Measurements from ENCODE around the gene SPA17. TPM values are rescaled to one million over a fixed set of nuclear protein-coding genes. Genes with fewer than 3 reads are reported as not detected.

SPA17 gene
- total RNA-seq, 1 donor from 2014 or later: 5.1 TPM

- no peak for DNase-seq
These were observed 9.8 kb upstream of the SPA17 start for GRCh38 chr11:124663861-124664260.

GRCh38 chr11:124667601-124668000 lies 6.1 kb upstream of the SPA17 start:
- no peak for DNase-seq

- DNase-seq: no peak
These were observed 4.5 kb upstream of the SPA17 start for GRCh38 chr11:124669193-124669592.

DNA sequence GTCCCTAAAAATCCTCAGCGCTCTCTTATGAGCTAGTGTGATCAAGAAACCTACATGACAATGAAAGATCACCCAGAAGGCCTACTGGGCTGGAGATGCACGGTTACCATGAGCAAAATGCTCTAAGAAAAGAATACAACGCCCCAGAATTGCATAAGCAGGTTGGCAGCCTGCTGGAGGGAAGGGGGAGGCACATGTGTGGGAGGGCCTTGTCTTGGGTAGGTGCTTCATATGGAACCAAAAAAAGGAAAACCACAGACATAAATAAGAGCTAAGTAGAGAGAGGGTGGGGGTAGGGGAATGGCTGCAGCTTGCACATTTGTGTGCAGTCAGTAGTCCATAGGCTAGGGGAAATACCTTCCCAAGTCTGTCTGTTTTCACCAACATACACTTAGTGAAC lies 3.0 kb upstream of the SPA17 start:
- DNase-seq: peak; percentile 14

- no peak for DNase-seq
These were observed 1.0 kb upstream of the SPA17 start for GRCh38 chr11:124672536-124673215.

DNA sequence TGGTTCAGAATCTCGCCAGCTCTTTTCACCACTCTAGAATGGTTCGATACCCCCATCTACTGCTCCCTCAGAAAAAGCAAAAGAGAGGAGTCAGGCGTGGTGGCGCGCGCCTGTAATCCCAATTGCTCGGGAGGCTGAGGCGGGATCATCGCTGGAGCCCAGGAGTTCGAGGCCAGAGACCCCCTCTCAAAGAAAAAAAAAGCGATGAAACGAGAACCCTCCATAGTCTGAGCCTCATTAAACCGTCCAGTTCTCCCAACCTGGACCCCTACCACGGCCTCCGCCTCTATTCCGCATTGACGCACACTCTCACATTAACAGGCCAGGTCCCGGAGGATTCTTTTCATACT lies 439 bp downstream of the SPA17 start:
- DNase-seq: no peak

- no peak for DNase-seq
These were observed 867 bp downstream of the SPA17 start for GRCh38 chr11:124674571-124674970.

GRCh38 chr11:124676386-124676785 lies 2.7 kb downstream of the SPA17 start:
- DNase-seq: no peak

DNA sequence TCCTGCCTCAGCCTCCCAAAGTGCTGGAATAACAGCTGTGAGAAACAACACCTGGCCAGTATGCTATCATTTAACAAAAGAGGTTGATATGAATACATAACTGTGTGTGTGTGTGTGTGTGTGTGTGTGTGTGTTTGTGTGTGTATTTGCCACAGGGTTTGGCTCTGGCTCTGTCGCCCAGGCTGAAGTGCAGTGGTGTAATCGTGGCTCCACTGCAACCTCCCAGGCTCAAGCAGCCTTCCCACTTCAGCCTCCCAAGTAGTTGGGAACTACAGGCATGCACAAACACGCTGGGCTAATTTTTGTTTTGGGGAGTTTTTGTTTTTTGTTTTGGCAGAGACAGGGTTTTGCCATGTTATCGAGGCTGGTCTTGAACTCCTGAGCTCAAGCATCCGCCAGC lies 4.7 kb downstream of the SPA17 start:
- DNase-seq: no peak

GRCh38 chr11:124681421-124681820 lies 7.7 kb downstream of the SPA17 start:
- DNase-seq: no peak

GRCh38 chr11:124682443-124682842 lies 8.7 kb downstream of the SPA17 start:
- no peak for DNase-seq

GRCh38 chr11:124693142-124693541 lies 19.4 kb downstream of the SPA17 start:
- DNase-seq: no peak

DNA sequence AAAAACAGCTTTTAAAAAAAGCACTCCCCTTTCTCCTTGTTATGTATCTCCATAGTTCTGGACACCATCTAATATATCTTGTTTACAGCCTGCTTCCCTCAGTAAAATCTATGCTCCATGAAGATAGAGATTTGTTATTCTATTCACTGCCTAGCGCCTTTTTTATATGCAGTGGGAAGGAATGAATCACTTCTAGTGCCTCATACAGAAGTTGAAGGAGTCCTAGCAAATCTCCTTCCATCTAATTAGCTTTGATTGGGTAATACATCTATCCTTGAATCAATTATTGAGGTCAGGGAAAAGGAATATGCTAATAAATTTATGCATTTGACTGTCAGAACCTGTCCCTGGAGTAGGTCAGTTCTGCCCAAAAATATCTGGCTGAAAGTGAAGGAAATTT lies 25.8 kb downstream of the SPA17 start:
- no peak for DNase-seq

GRCh38 chr11:124700028-124700427 lies 26.3 kb downstream of the SPA17 start:
- DNase-seq: no peak

- DNase-seq: no peak
These were observed 34.1 kb downstream of the SPA17 start for GRCh38 chr11:124707829-124708228.

- DNase-seq: no peak
These were observed 38.7 kb downstream of the SPA17 start for GRCh38 chr11:124712392-124712791.

- no peak for DNase-seq
These were observed 42.9 kb downstream of the SPA17 start for GRCh38 chr11:124716591-124716990.

GRCh38 chr11:124717421-124717785 lies 43.7 kb downstream of the SPA17 start:
- DNase-seq: no peak

DNA sequence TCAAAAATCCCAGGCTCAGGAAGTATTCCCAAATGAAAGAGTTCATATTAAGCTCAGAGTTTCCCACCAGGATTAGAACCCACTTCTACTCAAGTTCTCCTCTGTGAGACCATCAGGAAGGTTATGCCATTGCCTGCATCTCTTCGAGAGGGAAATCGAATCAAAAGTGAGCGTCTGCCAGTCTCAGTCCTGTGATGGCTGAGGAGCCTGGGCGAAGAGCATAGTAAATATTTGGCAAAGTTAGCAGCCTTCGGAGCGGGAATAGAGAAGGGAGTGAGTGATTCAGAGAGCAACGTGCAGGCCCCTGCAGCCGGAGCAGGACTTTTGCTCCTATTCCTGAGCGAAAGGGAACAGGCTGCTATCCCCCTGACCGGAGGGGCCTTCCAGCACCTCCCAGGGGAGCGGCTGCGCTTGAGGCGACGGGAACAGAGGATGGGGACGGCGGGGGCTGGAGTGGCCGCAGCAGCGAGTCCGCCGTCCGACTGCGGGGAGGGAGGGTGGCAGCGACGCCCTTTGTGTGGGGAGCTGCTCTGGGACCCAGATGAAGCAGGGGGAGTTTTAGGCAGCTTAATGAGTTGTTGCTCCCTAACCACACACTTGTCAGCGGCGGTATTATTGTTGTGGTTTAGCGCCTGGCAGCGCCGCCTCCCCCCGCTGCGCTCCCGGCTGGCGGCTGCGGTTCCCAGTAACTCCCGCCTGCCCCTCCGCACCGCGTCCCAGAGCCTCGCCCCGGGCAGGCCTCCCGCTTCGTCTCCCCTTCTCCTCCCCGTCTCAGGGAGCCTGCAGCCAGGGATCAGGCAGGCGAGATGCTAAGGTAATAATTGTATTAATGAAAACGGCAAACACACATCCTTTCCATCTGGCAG lies 44.3 kb downstream of the SPA17 start:
- DNase-seq: no peak

- DNase-seq: no peak
These were observed 45.1 kb downstream of the SPA17 start for GRCh38 chr11:124718801-124719200.

DNA sequence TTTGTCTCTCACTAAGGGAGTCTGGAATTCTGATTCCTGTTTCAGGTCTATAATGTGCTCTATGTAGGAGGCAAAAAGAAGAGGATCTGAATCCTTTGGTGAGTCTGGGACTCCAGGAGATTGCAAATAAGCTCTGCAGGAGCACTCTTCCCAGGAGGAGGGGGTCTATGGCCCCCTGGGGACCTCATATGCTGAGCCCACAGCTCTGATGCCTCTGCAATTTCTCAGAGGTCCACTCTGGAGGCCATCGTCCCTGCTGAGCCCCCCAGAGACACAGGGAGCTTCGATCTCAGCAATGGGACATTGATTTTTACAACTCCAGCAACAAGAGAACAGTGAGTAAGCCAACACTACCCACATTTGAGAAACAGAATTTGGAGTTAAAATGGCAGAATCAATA lies 45.8 kb downstream of the SPA17 start:
- DNase-seq: no peak

- DNase-seq: no peak
These were observed 48.5 kb downstream of the SPA17 start for GRCh38 chr11:124722176-124722575.

DNA sequence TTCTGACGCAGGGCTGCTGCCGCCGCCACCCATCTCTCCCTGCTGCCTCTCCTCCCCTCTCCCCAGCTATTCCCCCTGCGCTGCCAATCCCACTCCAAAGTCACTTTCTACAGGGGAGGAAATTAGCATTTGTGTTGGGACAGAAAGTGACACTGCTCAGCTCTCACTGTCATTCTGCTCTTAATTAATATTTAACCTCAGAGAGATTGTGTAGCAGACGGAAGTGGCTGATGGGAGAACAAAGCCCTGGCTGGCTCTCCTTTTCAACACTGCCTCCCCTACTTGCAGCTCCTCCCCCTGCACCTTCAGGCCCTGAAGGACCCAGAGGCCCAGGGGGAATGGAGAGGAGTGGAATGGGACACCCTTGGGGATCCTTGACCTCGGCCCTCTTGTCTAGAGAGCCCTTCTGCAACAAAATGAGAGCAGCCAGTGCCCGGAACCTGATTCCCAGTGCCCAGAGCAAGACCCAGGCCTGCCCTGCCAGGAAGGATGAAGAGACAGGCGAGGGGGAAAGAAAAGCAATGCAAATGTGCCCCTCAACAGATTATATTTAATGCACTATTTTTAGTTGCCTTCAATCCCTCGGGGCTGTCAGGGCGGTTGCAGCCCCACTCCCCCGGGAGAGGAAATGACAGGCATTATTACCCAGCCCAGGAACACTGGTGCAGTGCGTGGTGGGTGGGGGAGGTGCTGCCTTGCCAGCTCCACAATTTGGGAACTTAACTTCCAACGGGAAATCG lies 51.4 kb downstream of the SPA17 start:
- no peak for DNase-seq
